K562 (cell line): ENCODE measurements around the gene PLCG2. TPM values are rescaled to one million over a fixed set of nuclear protein-coding genes. Genes with fewer than 3 reads are reported as not detected.

ENCODE experiments used
- CBX2 ChIP-seq: fragments of 200-600 bp; sonication (generic); IDR thresholded peaks from one replicate; pipeline ENCODE4 v1.6.1; 2012; ENCODE audit warnings: mild to moderate bottlenecking, low read length, inconsistent platforms; ENCODE audit not compliant: insufficient read depth, poor library complexity, severe bottlenecking
- CSDE1 ChIP-seq, 2 experiments: fragments of 450-650 bp; IDR thresholded peaks; 2 replicates each; pipeline ENCODE4 v1.6.1; 2016; ENCODE audit warnings: mild to moderate bottlenecking in 1 of 2
- DIDO1 ChIP-seq: fragments of 450-650 bp; IDR thresholded peaks from 2 replicates; pipeline ENCODE4 v1.6.1; 2016; ENCODE audit warnings: low read depth, missing biosample characterization, missing genetic modification characterization
- GATAD2B ChIP-seq: fragments of 450-650 bp; IDR thresholded peaks from 2 replicates; pipeline ENCODE4 v1.6.1; 2017; ENCODE audit warnings: mild to moderate bottlenecking, borderline replicate concordance
- L3MBTL2 ChIP-seq: fragments of 450-650 bp; IDR thresholded peaks from 2 replicates; pipeline ENCODE4 v1.6.1; 2016; ENCODE audit warnings: mild to moderate bottlenecking, moderate library complexity
- MAX ChIP-seq: sonication (generic); formaldehyde crosslinking; IDR thresholded peaks from 2 replicates; pipeline ENCODE4 v1.9.0; 2022; ENCODE audit warnings: mild to moderate bottlenecking, missing genetic modification reagents
- RBM15 ChIP-seq: fragments of 200-400 bp; formaldehyde crosslinking; IDR thresholded peaks from 2 replicates; pipeline ENCODE4 v1.6.1; 2018; ENCODE audit warnings: mild to moderate bottlenecking, low read length, moderate library complexity; ENCODE audit not compliant: insufficient read depth
- SP2 ChIP-seq: IDR thresholded peaks from 2 replicates; pipeline ENCODE4 v1.6.1; 2011; ENCODE audit warnings: mild to moderate bottlenecking, low read depth, low read length, moderate library complexity; ENCODE audit not compliant: poor library complexity, severe bottlenecking; ENCODE audit errors: extremely low read depth
- SRF ChIP-seq, 2 experiments: fragments of 250-450, 450-650 bp in 1 of 2; sonication (Bioruptor Pico) in 1 of 2; sonication (generic) in 1 of 2; formaldehyde crosslinking; IDR thresholded peaks; 2 replicates each; pipeline versions ENCODE4 v1.5.0 to v1.5.1; 2020 to 2022; ENCODE audit warnings: mild to moderate bottlenecking in 1 of 2, missing genetic modification reagents in 1 of 2
- TAL1 ChIP-seq: fragments of 450-650 bp; IDR thresholded peaks from 2 replicates; pipeline ENCODE4 v1.6.1; 2016; ENCODE audit warnings: mild to moderate bottlenecking
- ZHX1 ChIP-seq: fragments of 150-350 bp; conservative IDR thresholded peaks from 2 replicates; pipeline ENCODE4 v1.6.1; 2014; ENCODE audit warnings: low read length
- ZKSCAN8 ChIP-seq: fragments of 200-800 bp; sonication (Bioruptor generic); IDR thresholded peaks from 2 replicates; pipeline ENCODE4 v1.6.1; 2016; ENCODE audit warnings: missing genetic modification characterization, missing compliant biosample characterization
- ZNF165 ChIP-seq: fragments of 250-450 bp; sonication (Bioruptor Pico); IDR thresholded peaks from 2 replicates; pipeline ENCODE4 v1.4.0; 2020; ENCODE audit warnings: borderline replicate concordance
- ZNF277 ChIP-seq: fragments of 250-450 bp; sonication (Bioruptor Pico); IDR thresholded peaks from 2 replicates; pipeline ENCODE4 v1.8.0; 2022; ENCODE audit warnings: inconsistent platforms, mild to moderate bottlenecking, moderate library complexity, borderline replicate concordance
- ZNF282 ChIP-seq: sonication (generic); formaldehyde crosslinking; IDR thresholded peaks from 2 replicates; pipeline ENCODE4 v1.8.1; 2023; ENCODE audit warnings: missing genetic modification reagents
- ZNF699 ChIP-seq: fragments of 250-450 bp; sonication (Bioruptor Pico); IDR thresholded peaks from 2 replicates; pipeline ENCODE4 v1.8.0; 2021; ENCODE audit warnings: mild to moderate bottlenecking, moderate library complexity; ENCODE audit not compliant: insufficient replicate concordance
- polyA plus RNA-seq, 8 experiments: library from polyadenylated mRNA; depleted of rRNA in 4 of 8; stranded (reverse) in 5 of 8; unstranded in 3 of 8; fragments of >200 nt; fragmentation: Nextera tagmentation in 2 of 8; fragmentation: Illumina TruSeq in 1 of 8; extraction: Ambion mirVana in 2 of 8; extraction: Trizol in 1 of 8; gene quantifications; 2 replicates each; pipeline versions ENCODE4 v1.2.1 to v1.2.3, GENCODE V29; 2011 to 2014; ENCODE audit warnings: inconsistent platforms in 1 of 8, missing spikeins in 1 of 8
- total RNA-seq, 7 experiments: library from RNA; depleted of rRNA in 6 of 7; stranded (reverse); fragments of >200 nt in 6 of 7; fragmentation: Illumina TruSeq in 2 of 7; extraction: Trizol in 2 of 7; gene quantifications; 2 replicates each; pipeline versions ENCODE4 v1.2.1 to v1.2.3, GENCODE V29; 2011 to 2021; ENCODE audit warnings: low replicate concordance in 1 of 7

Gene PLCG2
- total and polyA plus RNA-seq, 9 of the 15 experiments (the other 6 are each of a cell fraction or from before 2014, with no cell fraction given), result 0.94 to 7.1 (median 3.1) TPM

- TF ChIP-seq SP2 (no peak), SRF (CRISPR knock-in tag; IDR thresholded peaks at IDR 0.05) (no peak), CSDE1 (IDR thresholded peaks at IDR 0.05) (no peak), GATAD2B (no peak; the same call in 1 of the 2 replicates), ZHX1 (no peak), TAL1 (no peak), ZNF165 (no peak), MAX (CRISPR knock-in tag) (no peak), ZKSCAN8 (CRISPR knock-in tag) (no peak), RBM15 (no peak), ZNF699 (CRISPR knock-in tag) (no peak), ZNF277 (CRISPR knock-in tag) (no peak), DIDO1 (no peak), ZNF282 (CRISPR knock-in tag) (no peak), L3MBTL2 (peak; percentile 45; the same call in 1 of the 2 replicates), CBX2 (no peak)
Measured at GRCh38 chr16:81737885-81738536, 41.1 kb upstream of the PLCG2 start (continued).
